ENCODE results near the gene OSBPL10.
"Not testable (repeated sequence)": the region's sequence is repeated elsewhere in the genome, so short reads cannot be mapped to it uniquely, and the experiment has no call there.

OSBPL10 gene

GRCh38 chr3:31992995-31993394, 11.9 kb upstream of the OSBPL10 start:
- DNase-seq (ENCODE audit: low spot score) = not testable (repeated sequence)

- no peak for DNase-seq (ENCODE audit: low spot score)
Measured at GRCh38 chr3:31988271-31988670, 7.2 kb upstream of the OSBPL10 start.

GRCh38 chr3:31985831-31986230, 4.8 kb upstream of the OSBPL10 start:
- no peak for DNase-seq (ENCODE audit: low spot score)

- DNase-seq (ENCODE audit: low spot score) = no peak
Measured at GRCh38 chr3:31984321-31984720, 3.3 kb upstream of the OSBPL10 start.

- DNase-seq (ENCODE audit: low spot score) = no peak
Measured at GRCh38 chr3:31980530-31981205, 394 bp downstream of the OSBPL10 start.

GRCh38 chr3:31979001-31979697, 1.9 kb downstream of the OSBPL10 start:
- DNase-seq (ENCODE audit: low spot score) = no peak

- no peak for DNase-seq (ENCODE audit: low spot score)
Measured at GRCh38 chr3:31978553-31978952, 2.5 kb downstream of the OSBPL10 start.

GRCh38 chr3:31977736-31978135, 3.3 kb downstream of the OSBPL10 start:
- DNase-seq (ENCODE audit: low spot score) = no peak

GRCh38 chr3:31976302-31976701, 4.8 kb downstream of the OSBPL10 start:
- no peak for DNase-seq (ENCODE audit: low spot score)

- DNase-seq (ENCODE audit: low spot score) = no peak
Measured at GRCh38 chr3:31974964-31975363, 6.1 kb downstream of the OSBPL10 start.

- no peak for DNase-seq (ENCODE audit: low spot score)
Measured at GRCh38 chr3:31974471-31974870, 6.6 kb downstream of the OSBPL10 start.

- no peak for DNase-seq (ENCODE audit: low spot score)
Measured at GRCh38 chr3:31973837-31974236, 7.2 kb downstream of the OSBPL10 start.

- DNase-seq (ENCODE audit: low spot score) = no peak
Measured at GRCh38 chr3:31973081-31973480, 8.0 kb downstream of the OSBPL10 start.

- DNase-seq (ENCODE audit: low spot score) = no peak
Measured at GRCh38 chr3:31971607-31972006, 9.5 kb downstream of the OSBPL10 start.

- DNase-seq (ENCODE audit: low spot score) = no peak
Measured at GRCh38 chr3:31968927-31969418, 12.1 kb downstream of the OSBPL10 start.

- no peak for DNase-seq (ENCODE audit: low spot score)
Measured at GRCh38 chr3:31968369-31968926, 12.6 kb downstream of the OSBPL10 start.

GRCh38 chr3:31967592-31967991, 13.5 kb downstream of the OSBPL10 start:
- DNase-seq (ENCODE audit: low spot score) = no peak

- DNase-seq (ENCODE audit: low spot score) = no peak
Measured at GRCh38 chr3:31966978-31967591, 14.0 kb downstream of the OSBPL10 start.

GRCh38 chr3:31962801-31963205, 18.3 kb downstream of the OSBPL10 start:
- no peak for DNase-seq (ENCODE audit: low spot score)

- no peak for DNase-seq (ENCODE audit: low spot score)
Measured at GRCh38 chr3:31960793-31961431, 20.1 kb downstream of the OSBPL10 start.

- DNase-seq (ENCODE audit: low spot score) = no peak
Measured at GRCh38 chr3:31959951-31960792, 20.9 kb downstream of the OSBPL10 start.
